Uterus (tissue), 4 donors: ENCODE data around the gene ZNF423. TPM values are rescaled to one million over a fixed set of nuclear protein-coding genes. Genes with fewer than 3 reads are reported as not detected.

ENCODE experiments used
- DNase-seq, 2 donors: peaks; one replicate each; pipeline ENCODE4 v3.0.0-alpha.2; 2019 to 2020
- H3K27ac ChIP-seq, 2 donors: fragments of 200-600 bp; sonication (generic); 1 replicate in 1 of 2; 2 replicates in 1 of 2; pipeline ENCODE4 v1.5.1; 2016 to 2018
- H3K27me3 ChIP-seq, 2 donors: fragments of 200-600 bp; sonication (generic); one replicate each; pipeline ENCODE4 v1.5.1; 2018 to 2019; ENCODE audit warnings: control low read depth in 1 of 2
- H3K36me3 ChIP-seq, 2 donors: fragments of 200-600 bp; sonication (generic); one replicate each; pipeline ENCODE4 v1.5.1; 2019; ENCODE audit warnings: control low read depth in 1 of 2
- H3K4me1 ChIP-seq, 2 donors: fragments of 200-600 bp; sonication (generic); one replicate each; pipeline ENCODE4 v1.5.1; 2018 to 2019; ENCODE audit warnings: control low read depth in 1 of 2
- H3K4me3 ChIP-seq, 2 donors: fragments of 200-600 bp; sonication (generic); 1 replicate in 1 of 2; 2 replicates in 1 of 2; pipeline ENCODE4 v1.5.1; 2018 to 2019; ENCODE audit warnings: mild to moderate bottlenecking in 1 of 2
- H3K9me3 ChIP-seq, 2 donors: fragments of 200-600 bp; sonication (generic); one replicate each; pipeline ENCODE4 v1.5.1; 2019; ENCODE audit warnings: control low read depth in 1 of 2
- POLR2A ChIP-seq, 2 donors: fragments of 450-650 bp; IDR thresholded peaks; one replicate each; pipeline ENCODE4 v1.6.1; 2016; ENCODE audit warnings: antibody characterized with exemption in 2 of 2, mild to moderate bottlenecking in 1 of 2, moderate library complexity in 1 of 2
- intact Hi-C: fragments of 100-400 bp; cut with DNase I; formaldehyde crosslinking; loops from one replicate; pipeline ENCODE4 v1.15.1; 2023; ENCODE audit warnings: low total_unique reads
- total RNA-seq, 4 donors: library from RNA; depleted of rRNA in 3 of 4; stranded (reverse); fragments of >200 nt in 3 of 4; gene quantifications; one replicate each; pipeline versions ENCODE4 v1.1.0 to v1.2.4, GENCODE V29; 2014 to 2023
- TF ChIP-seq, protein P1 (sequence below), 4 experiments: fragments of 200-600 bp in 2 of 4; fragments of 450-650 bp in 2 of 4; sonication (generic) in 2 of 4; IDR thresholded peaks; one replicate each; pipeline ENCODE4 v1.5.1; 2016 to 2019; ENCODE audit warnings: antibody characterized with exemption in 4 of 4, mild to moderate bottlenecking in 2 of 4, moderate library complexity in 1 of 4
- donor health status: DM: yes; HTN: yes; CAD: no.

The ZNF423 gene
- total RNA-seq, 4 donors from 2014 or later: 7.1 to 33.5 (median 14.7) TPM

DNA sequence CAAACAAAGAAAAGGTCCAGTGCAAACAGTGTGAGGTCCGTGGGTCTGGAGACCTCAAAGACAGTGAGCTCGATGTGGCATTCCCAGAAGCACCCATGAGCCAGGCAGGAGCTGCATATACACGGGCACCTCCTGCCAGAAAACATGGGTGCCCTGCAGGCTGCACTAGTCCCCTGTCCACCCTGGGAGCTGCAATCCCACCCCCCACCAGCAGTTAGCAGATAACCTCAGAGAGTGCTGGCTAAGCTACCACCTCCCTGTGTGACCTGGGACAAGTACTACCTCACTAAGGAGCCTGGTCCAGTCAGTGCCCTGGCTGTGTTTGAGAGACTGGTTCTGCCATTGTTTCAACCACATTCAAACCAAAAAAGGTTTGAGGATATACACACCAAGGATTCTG, 135.7 kb downstream of the ZNF423 start:
- Histone ChIP-seq H3K27me3 (no peaks in the 10 kb centered on the region), H3K4me1 (no peaks in the 10 kb centered on the region), H3K4me3 (no peak overlapping the region), H3K27ac (no peak overlapping the region), H3K9me3 (no peaks in the 10 kb centered on the region), H3K36me3 (no peaks in the 10 kb centered on the region)
- TF ChIP-seq, protein P1, sequence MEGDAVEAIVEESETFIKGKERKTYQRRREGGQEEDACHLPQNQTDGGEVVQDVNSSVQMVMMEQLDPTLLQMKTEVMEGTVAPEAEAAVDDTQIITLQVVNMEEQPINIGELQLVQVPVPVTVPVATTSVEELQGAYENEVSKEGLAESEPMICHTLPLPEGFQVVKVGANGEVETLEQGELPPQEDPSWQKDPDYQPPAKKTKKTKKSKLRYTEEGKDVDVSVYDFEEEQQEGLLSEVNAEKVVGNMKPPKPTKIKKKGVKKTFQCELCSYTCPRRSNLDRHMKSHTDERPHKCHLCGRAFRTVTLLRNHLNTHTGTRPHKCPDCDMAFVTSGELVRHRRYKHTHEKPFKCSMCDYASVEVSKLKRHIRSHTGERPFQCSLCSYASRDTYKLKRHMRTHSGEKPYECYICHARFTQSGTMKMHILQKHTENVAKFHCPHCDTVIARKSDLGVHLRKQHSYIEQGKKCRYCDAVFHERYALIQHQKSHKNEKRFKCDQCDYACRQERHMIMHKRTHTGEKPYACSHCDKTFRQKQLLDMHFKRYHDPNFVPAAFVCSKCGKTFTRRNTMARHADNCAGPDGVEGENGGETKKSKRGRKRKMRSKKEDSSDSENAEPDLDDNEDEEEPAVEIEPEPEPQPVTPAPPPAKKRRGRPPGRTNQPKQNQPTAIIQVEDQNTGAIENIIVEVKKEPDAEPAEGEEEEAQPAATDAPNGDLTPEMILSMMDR (IDR thresholded peaks at IDR 0.05): no peak
- no peak for TF ChIP-seq POLR2A (IDR thresholded peaks at IDR 0.05)
- DNase-seq: no peak
- intact Hi-C loops: no loop called here

- DNase-seq: no peak
- H3K9me3 ChIP-seq: no peaks in the 10 kb centered on the region
- TF ChIP-seq, protein P1 (IDR thresholded peaks at IDR 0.05): no peak
- TF ChIP-seq POLR2A (IDR thresholded peaks at IDR 0.05): no peak
Measured at GRCh38 chr16:49717689-49718088, 138.2 kb downstream of the ZNF423 start.

DNA sequence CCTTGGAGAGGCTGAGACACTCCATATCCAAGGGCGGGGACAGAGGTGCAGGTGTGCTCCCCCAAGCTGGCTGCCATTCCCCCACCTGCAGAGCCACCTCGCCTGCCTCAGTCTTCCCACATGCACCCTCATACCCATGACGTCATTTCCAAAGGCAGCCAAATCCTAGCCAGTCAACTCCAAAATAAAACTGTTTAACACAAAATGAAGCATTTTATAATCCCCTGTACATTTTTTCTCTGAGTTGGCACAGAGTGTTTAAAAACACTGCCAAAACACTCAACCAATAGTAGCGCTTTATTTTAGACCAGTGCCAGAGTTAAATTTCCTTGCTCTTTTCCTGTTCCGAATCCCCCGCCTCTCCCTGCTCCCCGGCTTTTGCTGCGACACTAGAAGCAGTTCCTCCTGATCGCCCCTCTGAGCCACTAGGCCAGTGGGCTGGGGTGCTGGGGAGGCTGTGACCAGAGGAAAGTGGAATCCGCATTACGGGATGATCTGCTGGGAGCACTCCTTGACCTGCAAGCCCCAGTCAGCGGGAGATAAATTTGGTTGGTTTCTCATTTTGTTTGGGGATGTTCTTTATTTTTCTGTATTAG, 139.5 kb downstream of the ZNF423 start:
- Histone ChIP-seq H3K27me3 (no peaks in the 10 kb centered on the region), H3K4me1 (no peaks in the 10 kb centered on the region), H3K4me3 (no peak overlapping the region), H3K27ac (no peak overlapping the region), H3K36me3 (no peaks in the 10 kb centered on the region), H3K9me3 (no peaks in the 10 kb centered on the region)
- TF ChIP-seq, protein P1 (IDR thresholded peaks at IDR 0.05): no peak
- intact Hi-C loops: no loop called here
- no peak for DNase-seq

More at GRCh38 chr16:49717689-49718088, 138.2 kb downstream of the ZNF423 start:
- intact Hi-C loops: no loop called here
- Histone ChIP-seq H3K27me3 (no peaks in the 10 kb centered on the region), H3K4me1 (no peaks in the 10 kb centered on the region), H3K36me3 (no peaks in the 10 kb centered on the region), H3K4me3 (no peak overlapping the region), H3K27ac (no peak overlapping the region)

- TF ChIP-seq POLR2A (IDR thresholded peaks at IDR 0.05): no peak
- TF ChIP-seq, protein P1 (IDR thresholded peaks at IDR 0.05): no peak
- Histone ChIP-seq H3K4me3 (no peak overlapping the region), H3K4me1 (no peaks in the 10 kb centered on the region), H3K27me3 (no peaks in the 10 kb centered on the region), H3K27ac (no peak overlapping the region), H3K36me3 (no peaks in the 10 kb centered on the region), H3K9me3 (no peaks in the 10 kb centered on the region)
- DNase-seq: no peak
- intact Hi-C loops: no loop called here
Measured at GRCh38 chr16:49713770-49714169, 142.1 kb downstream of the ZNF423 start.

DNA sequence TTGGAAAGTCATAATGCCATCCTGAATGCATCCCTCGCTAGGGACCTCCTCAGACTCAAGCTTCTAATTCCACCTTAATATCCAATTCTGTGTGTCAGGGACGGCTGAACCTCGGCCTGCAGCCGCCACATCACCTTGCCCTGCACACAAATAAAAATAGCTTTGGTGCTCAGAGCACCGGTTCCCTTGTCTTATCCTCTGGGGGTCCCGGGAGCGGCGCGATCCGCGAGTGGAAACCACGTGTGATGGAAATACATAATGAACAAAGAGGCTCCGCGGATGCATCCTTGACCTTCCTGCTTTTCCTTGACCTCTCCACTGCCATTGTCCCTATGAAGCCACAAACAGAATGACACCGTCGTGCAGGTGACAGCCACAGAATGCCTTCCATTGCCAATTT, 143.4 kb downstream of the ZNF423 start:
- intact Hi-C loops: no loop called here
- no peak overlapping the region for H3K4me3 ChIP-seq
- no peaks in the 10 kb centered on the region for H3K36me3 ChIP-seq
- no peaks in the 10 kb centered on the region for H3K9me3 ChIP-seq
- H3K27ac ChIP-seq: no peak overlapping the region
- TF ChIP-seq, protein P1 (IDR thresholded peaks at IDR 0.05): no peak
- TF ChIP-seq POLR2A (IDR thresholded peaks at IDR 0.05): no peak
- no peaks in the 10 kb centered on the region for H3K4me1 ChIP-seq
- DNase-seq: no peak
- H3K27me3 ChIP-seq: no peaks in the 10 kb centered on the region
